ENCODE measurements around the gene TRAF3.
"Not testable (repeated sequence)": the region's sequence is repeated elsewhere in the genome, so short reads cannot be mapped to it uniquely, and the experiment has no call there.

The TRAF3 gene

DNA sequence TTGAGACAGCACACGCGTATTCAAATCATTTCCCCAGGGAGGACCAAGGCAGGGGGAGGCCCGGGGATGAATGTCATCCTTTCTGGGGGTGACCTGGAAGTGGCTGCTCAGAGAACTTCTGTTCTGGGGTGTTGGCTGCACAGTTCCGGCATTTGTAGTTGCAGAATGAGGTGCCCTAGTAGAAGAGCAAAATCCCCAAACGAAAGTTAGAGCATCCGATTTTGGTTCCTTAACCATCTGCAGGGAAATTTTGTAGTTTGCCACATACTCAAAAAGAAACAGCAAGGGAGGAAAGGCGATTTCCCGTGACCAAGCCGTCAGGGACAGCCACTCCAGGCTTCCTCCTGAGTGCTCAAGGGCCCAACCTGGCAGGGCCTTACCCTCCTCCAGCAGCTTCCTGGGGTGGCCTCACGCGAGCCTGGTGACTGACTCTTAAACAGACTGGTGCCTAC, 13.0 kb upstream of the TRAF3 start:
- Histone ChIP-seq H3K9ac (ENCODE audit: low read length) (no peak overlapping the region), H2AK5ac (ENCODE audit: low read length) (no peak overlapping the region), H3K23ac (ENCODE audit: low read length) (no peak overlapping the region), H3K27me3 (ENCODE audit: insufficient read depth, low read length, poor library complexity) (no peaks in the 10 kb centered on the region), H2BK120ac (ENCODE audit: low read depth, low read length) (no peak overlapping the region), H4K5ac (ENCODE audit: low read length) (no peak overlapping the region), H3K79me2 (ENCODE audit: control insufficient read depth, insufficient read depth, low read length) (no peaks in the 10 kb centered on the region), H3K36me3 (ENCODE audit: control insufficient read depth, insufficient read depth, low read length) (no peaks in the 10 kb centered on the region), H2BK15ac (replicated peaks; ENCODE audit: low read depth) (no peak overlapping the region), H3K18ac (ENCODE audit: low read length) (no peak overlapping the region), H3K56ac (ENCODE audit: low read length) (no peak overlapping the region), H2BK5ac (ENCODE audit: low read length) (no peak overlapping the region), H3K4me2 (ENCODE audit: low read length) (no peak overlapping the region), H3K4me3 (ENCODE audit: low read length) (no peak overlapping the region), H3K4me1 (ENCODE audit: control insufficient read depth, low read depth, low read length) (peaks cover 2% of the 10 kb centered on the region), H4K8ac (ENCODE audit: low read depth, low read length) (no peak overlapping the region), H3K27ac (ENCODE audit: low read depth, low read length) (no peak overlapping the region), H3K79me1 (ENCODE audit: low read length) (no peaks in the 10 kb centered on the region), H3K4ac (ENCODE audit: low read depth, low read length) (no peak overlapping the region)
- DNase-seq = no peak
- WGBS (ENCODE audit: extremely low coverage, insufficient coverage, low lambda C conversion rate) = no CpG with 5 or more reads among the region's 11 CpGs

DNA sequence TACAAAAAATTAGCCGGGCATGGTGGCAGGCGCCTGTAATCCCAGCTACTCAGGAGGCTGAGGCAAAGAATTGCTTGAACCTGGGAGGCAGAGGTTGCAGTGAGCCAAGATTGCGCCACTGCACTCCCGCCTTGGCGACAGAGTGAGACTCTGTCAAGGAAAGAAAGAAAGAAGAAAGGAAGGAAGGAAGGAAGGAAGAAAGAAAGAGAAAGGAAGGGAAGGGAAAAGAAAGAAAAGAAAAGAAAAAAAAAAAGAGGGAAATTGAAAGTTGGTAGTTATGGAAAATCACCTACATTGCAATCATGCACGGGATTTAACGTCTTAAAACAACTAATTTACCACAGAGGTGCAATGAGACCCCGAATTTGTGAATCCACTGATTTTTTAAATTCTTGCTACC, 11.5 kb upstream of the TRAF3 start:
- H3K27ac ChIP-seq (ENCODE audit: low read depth, low read length); DNase-seq; H3K18ac ChIP-seq (ENCODE audit: low read length); H3K27me3 ChIP-seq (ENCODE audit: insufficient read depth, low read length, poor library complexity); H3K4me3 ChIP-seq (ENCODE audit: low read length); H2AK5ac ChIP-seq (ENCODE audit: low read length); H3K4ac ChIP-seq (ENCODE audit: low read depth, low read length); H2BK15ac ChIP-seq (replicated peaks; ENCODE audit: low read depth); H2BK120ac ChIP-seq (ENCODE audit: low read depth, low read length); H2BK5ac ChIP-seq (ENCODE audit: low read length); H3K36me3 ChIP-seq (ENCODE audit: control insufficient read depth, insufficient read depth, low read length); H3K79me2 ChIP-seq (ENCODE audit: control insufficient read depth, insufficient read depth, low read length); H4K5ac ChIP-seq (ENCODE audit: low read length); H3K23ac ChIP-seq (ENCODE audit: low read length); H4K8ac ChIP-seq (ENCODE audit: low read depth, low read length); H3K4me1 ChIP-seq (ENCODE audit: control insufficient read depth, low read depth, low read length); H3K79me1 ChIP-seq (ENCODE audit: low read length); H3K56ac ChIP-seq (ENCODE audit: low read length); H3K9ac ChIP-seq (ENCODE audit: low read length); H3K4me2 ChIP-seq (ENCODE audit: low read length): not testable (repeated sequence)
- WGBS (ENCODE audit: extremely low coverage, insufficient coverage, low lambda C conversion rate) = no CpG with 5 or more reads among the region's 8 CpGs

DNA sequence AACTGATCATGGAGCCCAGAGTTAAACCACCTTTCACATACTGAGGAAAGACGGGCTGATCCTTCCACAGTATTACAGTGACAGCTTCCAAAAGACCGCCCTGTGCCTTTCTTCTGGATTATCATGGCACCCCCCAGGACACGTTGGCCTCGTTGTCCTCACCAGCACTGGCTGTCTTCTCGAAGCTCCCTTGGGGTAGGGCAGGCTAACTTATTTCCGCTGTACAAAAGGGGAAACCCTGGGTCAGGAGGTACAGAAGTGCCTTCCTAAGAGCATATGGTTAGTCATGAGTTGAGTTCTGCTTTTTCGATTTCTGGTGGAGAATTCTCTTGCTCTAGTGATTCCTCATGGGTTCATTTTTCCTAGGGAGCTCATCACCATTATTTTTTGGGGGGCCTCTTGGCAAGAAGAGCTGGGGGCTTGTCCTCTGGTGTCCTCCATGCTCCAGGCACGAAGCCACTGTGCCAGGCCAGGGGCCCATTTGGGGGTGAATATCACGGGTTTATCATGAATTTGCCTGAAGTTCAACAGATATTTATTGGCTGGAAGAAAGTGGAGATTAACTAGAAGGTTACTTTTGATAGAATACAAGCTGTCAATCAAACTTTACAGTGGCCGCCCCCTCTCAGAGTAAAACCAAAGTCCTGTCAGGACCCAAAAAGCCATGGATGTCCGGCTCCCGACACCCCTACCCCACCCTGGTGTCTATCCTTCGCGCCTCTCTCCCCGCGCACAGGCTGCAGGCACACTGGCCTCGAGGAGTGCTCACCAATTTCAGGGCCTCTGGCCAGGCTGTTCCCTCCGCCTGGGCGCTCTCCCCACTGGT, 8.8 kb upstream of the TRAF3 start:
- DNase-seq = no peak
- H3K4me2 ChIP-seq (ENCODE audit: low read length) = no peak overlapping the region
- H2BK15ac ChIP-seq (replicated peaks; ENCODE audit: low read depth) = no peak overlapping the region
- WGBS (ENCODE audit: extremely low coverage, insufficient coverage, low lambda C conversion rate) = no CpG with 5 or more reads among the region's 19 CpGs
- no peak overlapping the region for H3K18ac ChIP-seq (ENCODE audit: low read length)
- H3K27ac ChIP-seq (ENCODE audit: low read depth, low read length) = no peak overlapping the region
- no peak overlapping the region for H3K9ac ChIP-seq (ENCODE audit: low read length)
- no peak overlapping the region for H3K56ac ChIP-seq (ENCODE audit: low read length)
- H3K79me2 ChIP-seq (ENCODE audit: control insufficient read depth, insufficient read depth, low read length) = no peaks in the 10 kb centered on the region
- H3K4me1 ChIP-seq (ENCODE audit: control insufficient read depth, low read depth, low read length) = no peaks in the 10 kb centered on the region
- no peak overlapping the region for H3K4ac ChIP-seq (ENCODE audit: low read depth, low read length)
- no peak overlapping the region for H4K8ac ChIP-seq (ENCODE audit: low read depth, low read length)
- no peak overlapping the region for H2BK5ac ChIP-seq (ENCODE audit: low read length)
- H3K36me3 ChIP-seq (ENCODE audit: control insufficient read depth, insufficient read depth, low read length) = no peaks in the 10 kb centered on the region
- no peaks in the 10 kb centered on the region for H3K27me3 ChIP-seq (ENCODE audit: insufficient read depth, low read length, poor library complexity)
- H3K4me3 ChIP-seq (ENCODE audit: low read length) = no peak overlapping the region
- H3K23ac ChIP-seq (ENCODE audit: low read length) = no peak overlapping the region
- H4K5ac ChIP-seq (ENCODE audit: low read length) = no peak overlapping the region
- H2BK120ac ChIP-seq (ENCODE audit: low read depth, low read length) = no peak overlapping the region
- no peak overlapping the region for H2AK5ac ChIP-seq (ENCODE audit: low read length)
- H3K79me1 ChIP-seq (ENCODE audit: low read length) = no peaks in the 10 kb centered on the region

DNA sequence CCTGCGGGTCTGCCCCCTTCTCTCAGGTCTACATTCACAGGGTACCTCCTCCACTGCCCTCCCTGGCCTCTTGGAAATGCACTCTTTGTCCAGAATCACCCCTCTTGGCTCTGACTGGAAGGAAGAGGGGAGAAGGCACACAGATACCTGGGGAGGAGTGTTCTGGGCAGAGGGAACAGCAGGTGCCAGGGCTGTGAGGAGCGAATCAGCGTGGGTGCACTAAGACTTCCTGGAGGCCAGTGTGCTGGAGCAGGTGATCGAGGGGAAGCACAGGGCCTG, 8.3 kb upstream of the TRAF3 start:
- Histone ChIP-seq H3K79me2 (ENCODE audit: control insufficient read depth, insufficient read depth, low read length) (no peaks in the 10 kb centered on the region), H3K79me1 (ENCODE audit: low read length) (no peaks in the 10 kb centered on the region), H3K4me3 (ENCODE audit: low read length) (no peak overlapping the region), H3K23ac (ENCODE audit: low read length) (no peak overlapping the region), H2BK120ac (ENCODE audit: low read depth, low read length) (no peak overlapping the region), H3K56ac (ENCODE audit: low read length) (no peak overlapping the region), H3K9ac (ENCODE audit: low read length) (no peak overlapping the region), H3K4me2 (ENCODE audit: low read length) (no peak overlapping the region), H2AK5ac (ENCODE audit: low read length) (no peak overlapping the region), H3K27ac (ENCODE audit: low read depth, low read length) (no peak overlapping the region), H2BK15ac (replicated peaks; ENCODE audit: low read depth) (no peak overlapping the region), H3K4ac (ENCODE audit: low read depth, low read length) (no peak overlapping the region), H3K27me3 (ENCODE audit: insufficient read depth, low read length, poor library complexity) (no peaks in the 10 kb centered on the region), H3K36me3 (ENCODE audit: control insufficient read depth, insufficient read depth, low read length) (no peaks in the 10 kb centered on the region), H2BK5ac (ENCODE audit: low read length) (no peak overlapping the region), H4K8ac (ENCODE audit: low read depth, low read length) (no peak overlapping the region), H4K5ac (ENCODE audit: low read length) (no peak overlapping the region), H3K18ac (ENCODE audit: low read length) (no peak overlapping the region), H3K4me1 (ENCODE audit: control insufficient read depth, low read depth, low read length) (no peaks in the 10 kb centered on the region)
- WGBS (ENCODE audit: extremely low coverage, insufficient coverage, low lambda C conversion rate) = no CpG with 5 or more reads among the region's 4 CpGs
- no peak for DNase-seq

DNA sequence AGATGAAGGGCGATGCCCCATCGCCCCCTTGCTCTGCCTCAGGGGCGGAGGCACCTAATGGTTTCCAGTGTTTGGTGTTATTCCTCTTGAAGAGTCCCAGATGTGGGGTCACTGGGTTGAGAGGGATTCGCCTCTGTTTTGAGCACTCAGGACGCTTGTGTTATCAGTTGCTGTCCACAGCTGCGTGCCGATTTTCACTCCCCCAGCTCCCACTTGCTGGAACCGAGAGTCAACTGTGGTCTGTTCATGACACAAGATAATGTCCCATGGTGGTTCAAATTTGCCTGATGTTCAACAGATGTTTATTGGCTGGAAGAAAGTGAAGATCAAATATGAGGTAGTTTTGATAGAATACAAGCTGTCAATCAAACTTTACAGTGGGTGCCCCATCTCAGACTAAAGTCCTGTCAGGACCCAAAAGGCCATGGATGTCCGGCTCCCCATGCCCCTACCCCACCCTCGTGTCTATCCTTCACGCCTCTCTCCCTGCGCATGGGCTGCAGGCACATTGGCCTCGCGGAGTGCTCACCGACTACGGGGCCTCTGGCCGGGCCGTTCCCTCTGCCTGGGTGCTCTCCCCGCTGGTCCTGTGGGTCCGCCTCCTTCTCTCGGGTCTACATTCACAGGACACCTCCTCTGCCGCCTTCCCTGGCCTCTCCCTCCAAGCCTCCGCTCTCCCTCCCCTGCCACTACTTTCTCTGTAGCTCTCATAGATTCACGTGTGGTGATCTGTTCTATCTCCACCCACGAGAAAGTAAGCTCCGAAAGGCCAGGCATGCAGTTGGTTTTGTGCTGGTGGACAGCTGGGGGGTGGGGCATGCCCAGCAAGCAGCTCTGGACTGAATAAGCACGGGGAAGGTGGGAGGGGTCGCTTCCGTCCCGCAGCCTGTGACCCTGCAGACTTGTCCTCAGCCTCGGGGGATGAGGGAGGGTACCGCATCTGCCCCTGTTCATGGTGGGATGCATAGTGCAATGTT, 6.8 kb upstream of the TRAF3 start:
- Histone ChIP-seq H2BK5ac (ENCODE audit: low read length) (no peak overlapping the region), H3K4ac (ENCODE audit: low read depth, low read length) (no peak overlapping the region), H2BK120ac (ENCODE audit: low read depth, low read length) (no peak overlapping the region), H3K36me3 (ENCODE audit: control insufficient read depth, insufficient read depth, low read length) (no peaks in the 10 kb centered on the region), H2BK15ac (replicated peaks; ENCODE audit: low read depth) (no peak overlapping the region), H4K8ac (ENCODE audit: low read depth, low read length) (no peak overlapping the region), H3K4me2 (ENCODE audit: low read length) (no peak overlapping the region), H3K79me1 (ENCODE audit: low read length) (no peaks in the 10 kb centered on the region), H3K18ac (ENCODE audit: low read length) (no peak overlapping the region), H3K4me1 (ENCODE audit: control insufficient read depth, low read depth, low read length) (no peaks in the 10 kb centered on the region), H4K5ac (ENCODE audit: low read length) (no peak overlapping the region), H3K27ac (ENCODE audit: low read depth, low read length) (no peak overlapping the region), H3K9ac (ENCODE audit: low read length) (no peak overlapping the region), H3K56ac (ENCODE audit: low read length) (no peak overlapping the region), H2AK5ac (ENCODE audit: low read length) (no peak overlapping the region), H3K27me3 (ENCODE audit: insufficient read depth, low read length, poor library complexity) (no peaks in the 10 kb centered on the region), H3K4me3 (ENCODE audit: low read length) (no peak overlapping the region), H3K23ac (ENCODE audit: low read length) (no peak overlapping the region), H3K79me2 (ENCODE audit: control insufficient read depth, insufficient read depth, low read length) (no peaks in the 10 kb centered on the region)
- no peak for DNase-seq
- WGBS (ENCODE audit: extremely low coverage, insufficient coverage, low lambda C conversion rate) = no CpG with 5 or more reads among the region's 32 CpGs
